Upper lobe of right lung (tissue), 1 donor: ENCODE results near the gene ADAMTS5. TPM values are rescaled to one million over a fixed set of nuclear protein-coding genes. Genes with fewer than 3 reads are reported as not detected.

ENCODE experiments used
- ATAC-seq: fragments of 200-7000 bp; cut with Tn5 transposase; one replicate; pipeline ENCODE4 v1.9.1; 2020; ENCODE audit warnings: mild to moderate bottlenecking, moderate library complexity
- DNase-seq: peaks from one replicate; pipeline ENCODE4 v3.0.0-alpha.2; 2020
- H3K27ac ChIP-seq: fragments of 200-600 bp; one replicate; pipeline ENCODE4 v1.8.0; 2022
- H3K27me3 ChIP-seq: fragments of 200-600 bp; one replicate; pipeline ENCODE4 v1.8.0; 2022; ENCODE audit warnings: mild to moderate bottlenecking
- H3K36me3 ChIP-seq: fragments of 200-600 bp; one replicate; pipeline ENCODE4 v1.8.0; 2022
- H3K4me1 ChIP-seq: fragments of 200-600 bp; one replicate; pipeline ENCODE4 v1.8.0; 2022
- H3K4me3 ChIP-seq: fragments of 200-600 bp; one replicate; pipeline ENCODE4 v1.8.0; 2022; ENCODE audit warnings: mild to moderate bottlenecking
- H3K9me3 ChIP-seq: fragments of 200-600 bp; one replicate; pipeline ENCODE4 v1.8.0; 2022
- intact Hi-C: fragments of 100-400 bp; cut with DNase I; formaldehyde crosslinking; loops from one replicate; pipeline ENCODE4 v1.11.0; 2022
- total RNA-seq: library from RNA; stranded (reverse); fragmentation: NEBNext Ultra II Directional; extraction: Animal tissue kit (Norgen Biotek cat#: 25700); gene quantifications from one replicate; pipeline ENCODE4 v1.2.1, GENCODE V29; 2021
- TF ChIP-seq, protein P1 (sequence below): fragments of 200-600 bp; IDR thresholded peaks from one replicate; pipeline ENCODE4 v1.8.0; 2022; ENCODE audit warnings: antibody characterized with exemption
- donor health status: DM: no; HTN: yes; CAD: no; lungs with severe emphysema.

The ADAMTS5 gene
- total RNA-seq, 1 donor from 2014 or later = 3.2 TPM

DNA sequence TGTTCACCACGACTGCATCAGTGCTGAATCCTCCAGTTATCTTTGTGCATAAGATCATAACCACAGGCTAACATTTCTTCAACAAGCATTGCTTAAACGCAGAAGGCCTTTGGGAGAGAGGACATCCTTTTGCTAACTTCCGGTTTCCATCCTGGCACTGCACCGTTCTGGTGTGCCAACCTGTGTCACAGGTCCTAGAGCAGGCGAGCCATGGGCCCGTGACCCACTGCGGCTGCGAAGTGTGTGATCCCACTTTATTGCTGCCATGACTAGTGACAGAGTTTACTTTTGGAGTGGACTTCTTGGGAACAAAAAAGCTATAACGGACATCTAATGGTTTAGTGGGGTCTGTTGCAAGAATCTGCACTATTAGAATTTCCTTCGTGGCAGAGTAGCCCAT, 42.9 kb downstream of the ADAMTS5 start:
- TF ChIP-seq, protein P1, sequence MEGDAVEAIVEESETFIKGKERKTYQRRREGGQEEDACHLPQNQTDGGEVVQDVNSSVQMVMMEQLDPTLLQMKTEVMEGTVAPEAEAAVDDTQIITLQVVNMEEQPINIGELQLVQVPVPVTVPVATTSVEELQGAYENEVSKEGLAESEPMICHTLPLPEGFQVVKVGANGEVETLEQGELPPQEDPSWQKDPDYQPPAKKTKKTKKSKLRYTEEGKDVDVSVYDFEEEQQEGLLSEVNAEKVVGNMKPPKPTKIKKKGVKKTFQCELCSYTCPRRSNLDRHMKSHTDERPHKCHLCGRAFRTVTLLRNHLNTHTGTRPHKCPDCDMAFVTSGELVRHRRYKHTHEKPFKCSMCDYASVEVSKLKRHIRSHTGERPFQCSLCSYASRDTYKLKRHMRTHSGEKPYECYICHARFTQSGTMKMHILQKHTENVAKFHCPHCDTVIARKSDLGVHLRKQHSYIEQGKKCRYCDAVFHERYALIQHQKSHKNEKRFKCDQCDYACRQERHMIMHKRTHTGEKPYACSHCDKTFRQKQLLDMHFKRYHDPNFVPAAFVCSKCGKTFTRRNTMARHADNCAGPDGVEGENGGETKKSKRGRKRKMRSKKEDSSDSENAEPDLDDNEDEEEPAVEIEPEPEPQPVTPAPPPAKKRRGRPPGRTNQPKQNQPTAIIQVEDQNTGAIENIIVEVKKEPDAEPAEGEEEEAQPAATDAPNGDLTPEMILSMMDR = no peak
- H3K27me3 ChIP-seq = no peaks in the 10 kb centered on the region
- no peak for ATAC-seq
- no peaks in the 10 kb centered on the region for H3K36me3 ChIP-seq
- no peak for DNase-seq
- intact Hi-C loops = no loop called here
- H3K4me3 ChIP-seq = no peak overlapping the region
- H3K4me1 ChIP-seq = no peaks in the 10 kb centered on the region
- no peaks in the 10 kb centered on the region for H3K9me3 ChIP-seq
- no peak overlapping the region for H3K27ac ChIP-seq

DNA sequence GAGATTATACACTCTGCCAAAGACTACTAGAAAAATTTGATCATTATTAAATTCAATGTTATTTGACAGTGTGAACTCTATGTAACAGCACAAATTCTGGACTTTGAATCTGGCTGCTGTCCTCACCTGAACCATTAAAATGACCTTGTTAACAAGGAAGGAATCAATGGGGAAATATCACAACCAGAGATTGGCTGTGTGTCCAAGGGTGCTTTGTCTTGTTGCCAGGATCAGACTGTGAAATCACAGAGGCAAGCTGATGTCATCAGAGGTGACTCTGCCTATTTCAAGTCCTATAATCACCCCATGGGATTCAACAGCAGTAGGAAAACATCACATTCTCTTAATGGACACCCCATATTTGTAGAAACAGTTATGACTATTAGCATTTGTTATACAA, 46.8 kb downstream of the ADAMTS5 start:
- H3K36me3 ChIP-seq = no peaks in the 10 kb centered on the region
- intact Hi-C loops = no loop called here
- no peaks in the 10 kb centered on the region for H3K9me3 ChIP-seq
- no peak overlapping the region for H3K4me3 ChIP-seq
- H3K27me3 ChIP-seq = no peaks in the 10 kb centered on the region
- ATAC-seq (no peak), DNase-seq (no peak)
- TF ChIP-seq, protein P1 = no peak
- no peaks in the 10 kb centered on the region for H3K4me1 ChIP-seq
- H3K27ac ChIP-seq = no peak overlapping the region

DNA sequence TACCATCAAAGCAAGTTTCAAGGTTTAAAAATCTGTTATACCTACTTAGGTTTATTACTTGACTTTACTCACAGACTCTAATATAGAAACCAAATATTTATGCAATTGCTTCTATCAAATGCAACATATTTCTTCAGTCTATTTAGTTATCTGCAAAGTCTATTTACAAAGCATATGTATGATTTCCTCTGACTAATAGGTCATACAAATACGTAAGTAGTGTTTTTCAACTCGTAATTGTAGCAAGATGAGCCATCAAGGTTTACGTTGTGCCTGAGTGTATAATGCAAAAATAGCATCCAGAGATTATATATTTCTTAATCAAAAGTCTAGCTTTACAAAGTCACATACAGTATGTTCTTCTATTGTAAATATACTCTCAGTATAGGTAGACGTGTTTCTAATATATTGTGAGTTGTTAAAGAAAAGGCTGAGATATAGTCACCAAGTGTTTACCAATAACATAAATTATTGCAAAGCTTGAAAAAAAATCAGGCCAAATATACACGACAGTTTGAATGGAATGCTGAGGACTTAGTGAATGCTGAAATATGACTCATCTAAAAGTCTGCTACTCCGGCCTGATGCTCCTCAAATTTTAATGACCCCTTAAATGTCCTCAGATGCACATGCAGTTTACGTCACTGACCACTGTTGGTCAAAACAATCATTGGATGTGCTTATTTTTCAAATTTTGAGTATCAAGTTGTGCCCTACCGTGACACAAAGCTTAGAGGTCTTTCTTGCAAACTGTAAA, 48.4 kb downstream of the ADAMTS5 start:
- TF ChIP-seq, protein P1 = no peak
- intact Hi-C loops = no loop called here
- no peak for ATAC-seq
- no peak overlapping the region for H3K27ac ChIP-seq
- no peaks in the 10 kb centered on the region for H3K4me1 ChIP-seq
- no peaks in the 10 kb centered on the region for H3K9me3 ChIP-seq
- H3K36me3 ChIP-seq = no peaks in the 10 kb centered on the region
- no peaks in the 10 kb centered on the region for H3K27me3 ChIP-seq
- H3K4me3 ChIP-seq = no peak overlapping the region
- no peak for DNase-seq

DNA sequence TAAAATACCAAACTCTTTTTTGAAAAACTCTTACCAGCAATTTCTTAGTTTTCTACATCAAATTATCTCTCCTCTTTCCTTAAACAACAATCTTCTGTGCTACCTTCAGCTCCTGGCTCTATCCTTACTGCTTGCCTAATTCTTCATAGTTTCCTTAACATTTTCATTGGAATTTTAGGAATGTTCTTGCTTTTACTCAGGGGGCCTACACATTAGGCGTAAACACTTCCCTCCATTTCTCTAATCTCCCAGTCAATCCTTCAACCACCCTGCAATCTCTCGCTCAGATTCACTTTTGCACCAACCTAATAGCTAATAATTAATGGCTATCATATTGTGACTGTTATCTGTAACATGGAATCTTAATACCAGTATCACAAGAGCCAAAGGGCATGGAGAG, 50.1 kb downstream of the ADAMTS5 start:
- intact Hi-C loops = no loop called here
- H3K27me3 ChIP-seq = no peaks in the 10 kb centered on the region
- ATAC-seq = no peak

DNA sequence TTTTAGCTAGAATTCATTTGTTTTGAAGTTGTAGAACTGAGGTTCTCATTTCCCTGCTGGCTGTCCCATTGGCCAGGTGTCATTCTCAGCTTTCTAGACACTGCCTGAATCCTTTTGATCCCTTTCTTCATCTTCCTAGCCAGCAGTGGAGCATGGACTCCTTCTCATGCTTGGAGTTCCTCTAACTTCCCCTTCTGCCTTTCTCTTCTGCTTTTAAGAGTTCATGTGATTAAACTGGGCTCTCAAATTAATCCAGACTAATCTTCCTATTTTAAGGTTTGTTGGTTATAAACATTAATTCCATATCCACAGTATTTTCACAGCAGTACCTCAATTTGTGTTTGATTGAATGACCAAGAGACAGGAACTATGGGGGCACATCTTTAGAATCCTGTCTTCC, 52.3 kb downstream of the ADAMTS5 start:
- Histone ChIP-seq H3K27me3 (no peaks in the 10 kb centered on the region), H3K36me3 (no peaks in the 10 kb centered on the region), H3K4me3 (no peak overlapping the region), H3K4me1 (no peaks in the 10 kb centered on the region), H3K9me3 (no peaks in the 10 kb centered on the region), H3K27ac (no peak overlapping the region)
- TF ChIP-seq, protein P1 = no peak
- intact Hi-C loops = no loop called here
- ATAC-seq (no peak), DNase-seq (no peak)

More for the DNA sequence above, 50.1 kb downstream of the ADAMTS5 start:
- no peak for DNase-seq
- TF ChIP-seq, protein P1 = no peak
- Histone ChIP-seq H3K27ac (no peak overlapping the region), H3K9me3 (no peaks in the 10 kb centered on the region), H3K36me3 (no peaks in the 10 kb centered on the region), H3K4me1 (no peaks in the 10 kb centered on the region), H3K4me3 (no peak overlapping the region)
